Amygdala (tissue), 56 donors: ENCODE results near the gene STX2.

Experiments
- DNase-seq, 56 donors: peaks; one replicate each; lab custom pipeline; 2025; lab: John Stamatoyannopoulos, UW

STX2 gene

GRCh38 chr12:130832561-130833209, 6.4 kb downstream of the STX2 start:
- peak in 23 of 56 donors; percentile 11 to 55 (median 32) for DNase-seq

DNA sequence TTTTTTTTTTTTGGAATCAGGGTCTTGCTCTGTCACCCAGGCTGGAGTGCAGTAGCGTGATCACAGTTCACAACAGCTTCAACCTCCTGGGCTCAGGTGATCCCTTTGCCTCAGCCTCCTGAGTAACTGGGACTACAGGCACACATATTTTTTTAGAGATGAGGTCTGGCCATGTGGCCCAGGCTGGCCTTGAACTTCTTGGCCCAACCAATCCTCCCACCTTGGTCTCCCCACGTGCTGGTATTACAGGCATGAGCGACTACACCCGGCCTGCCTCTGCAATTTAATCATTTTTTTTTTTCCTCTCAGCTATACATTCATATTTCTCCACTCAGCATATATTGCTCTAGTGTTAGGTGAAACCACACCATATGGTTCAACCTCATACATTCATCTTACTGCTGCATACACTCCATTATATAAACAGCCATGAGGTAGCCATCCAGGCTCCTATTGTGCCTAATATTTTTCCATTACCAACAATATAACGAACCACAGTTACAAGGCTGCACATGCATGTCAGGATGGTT, 7.1 kb downstream of the STX2 start:
- no peak for DNase-seq

GRCh38 chr12:130831246-130831645, 7.8 kb downstream of the STX2 start:
- no peak for DNase-seq

DNA sequence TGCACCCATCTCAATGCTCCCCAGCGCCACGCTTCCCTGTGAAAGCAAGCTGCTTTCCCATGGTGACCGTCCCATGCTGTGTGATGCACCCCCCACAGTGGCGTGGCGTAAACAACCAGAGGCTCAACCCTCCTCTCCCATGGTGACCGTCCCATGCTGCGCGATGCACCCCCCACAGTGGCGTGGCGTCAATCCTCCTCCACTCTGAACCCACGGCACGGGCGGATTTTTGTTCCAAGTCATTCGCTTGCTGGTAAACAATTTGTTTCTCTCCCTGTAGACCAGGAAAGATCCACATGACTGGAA, 8.9 kb downstream of the STX2 start:
- no peak for DNase-seq

DNA sequence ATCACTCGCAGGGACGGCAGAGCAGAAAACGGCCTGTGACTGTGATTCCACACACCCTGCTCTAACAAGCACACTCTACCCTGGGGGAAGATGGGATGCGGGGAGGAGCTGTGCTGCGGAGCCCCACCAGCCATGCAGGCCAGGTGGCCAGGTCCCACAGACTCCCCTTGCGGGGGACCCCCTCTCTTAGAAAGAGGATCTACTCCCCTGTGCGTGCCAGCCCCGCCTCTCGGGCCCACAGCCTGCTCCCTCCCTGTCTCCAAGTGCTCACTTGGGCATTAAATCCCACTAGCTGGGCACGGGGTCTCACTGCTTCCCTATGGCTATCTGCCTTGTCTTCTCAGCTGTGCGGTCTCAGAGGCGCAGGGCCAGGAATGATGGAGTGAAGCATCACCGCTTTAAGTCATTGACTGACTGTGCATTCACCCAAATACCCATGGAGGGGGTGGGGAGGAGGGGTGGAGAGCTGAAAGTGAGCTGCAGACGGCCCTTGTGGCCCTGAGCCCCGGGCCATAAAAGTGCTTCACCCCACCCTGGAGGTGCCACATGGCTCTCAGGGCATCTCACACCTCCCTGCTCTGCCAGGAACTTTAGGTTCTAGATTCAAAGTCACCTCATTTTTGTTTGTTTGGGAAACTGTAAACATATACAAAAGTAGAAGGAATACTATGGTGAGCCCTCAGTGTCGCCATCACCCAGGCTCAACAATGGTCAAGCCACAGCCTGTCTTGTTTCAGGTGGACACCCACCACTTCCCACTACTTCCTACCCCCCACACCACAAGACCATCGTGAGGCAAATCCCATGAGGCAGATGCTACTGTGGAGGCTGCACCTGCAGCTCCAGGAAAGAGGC, 9.4 kb downstream of the STX2 start:
- DNase-seq: no peak

GRCh38 chr12:130828895-130829294, 10.2 kb downstream of the STX2 start:
- DNase-seq: no peak

- no peak for DNase-seq
These were observed 11.6 kb downstream of the STX2 start for GRCh38 chr12:130827432-130827831.

DNA sequence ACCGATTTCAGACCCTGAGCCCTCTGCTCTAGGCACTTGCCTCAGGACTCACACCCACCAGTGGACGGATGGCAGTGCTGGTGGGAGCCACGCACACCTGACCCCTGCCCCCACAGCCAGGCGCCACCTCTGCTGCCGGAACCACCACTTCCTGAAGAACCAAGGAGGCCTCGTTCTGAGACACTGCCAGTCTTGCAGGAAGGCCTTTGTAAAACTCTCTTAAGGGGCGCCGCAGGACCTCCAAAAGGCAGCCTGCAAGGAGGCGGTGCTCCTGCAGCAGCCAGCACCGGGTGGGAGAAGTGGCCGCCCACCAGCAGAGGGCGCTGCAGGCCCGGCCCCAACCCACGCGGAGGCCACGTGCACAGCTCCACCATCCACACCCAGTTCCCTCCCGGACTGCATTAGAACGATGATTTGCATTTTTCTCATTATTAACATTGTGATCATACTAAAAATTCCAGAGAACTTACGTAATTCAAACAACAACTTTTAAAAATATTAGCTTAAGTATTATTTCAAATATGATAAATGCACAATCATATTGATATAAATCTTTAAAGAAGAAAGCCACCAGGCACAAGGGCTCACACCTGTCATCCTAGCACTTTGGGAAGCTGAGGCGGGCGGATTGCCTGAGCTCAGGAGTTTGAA, 12.8 kb downstream of the STX2 start:
- peak in 14 of 56 donors; percentile 4 to 57 (median 24) for DNase-seq

GRCh38 chr12:130825771-130826150, 13.3 kb downstream of the STX2 start:
- DNase-seq: no peak

GRCh38 chr12:130819681-130820080, 19.4 kb downstream of the STX2 start:
- no peak for DNase-seq

DNA sequence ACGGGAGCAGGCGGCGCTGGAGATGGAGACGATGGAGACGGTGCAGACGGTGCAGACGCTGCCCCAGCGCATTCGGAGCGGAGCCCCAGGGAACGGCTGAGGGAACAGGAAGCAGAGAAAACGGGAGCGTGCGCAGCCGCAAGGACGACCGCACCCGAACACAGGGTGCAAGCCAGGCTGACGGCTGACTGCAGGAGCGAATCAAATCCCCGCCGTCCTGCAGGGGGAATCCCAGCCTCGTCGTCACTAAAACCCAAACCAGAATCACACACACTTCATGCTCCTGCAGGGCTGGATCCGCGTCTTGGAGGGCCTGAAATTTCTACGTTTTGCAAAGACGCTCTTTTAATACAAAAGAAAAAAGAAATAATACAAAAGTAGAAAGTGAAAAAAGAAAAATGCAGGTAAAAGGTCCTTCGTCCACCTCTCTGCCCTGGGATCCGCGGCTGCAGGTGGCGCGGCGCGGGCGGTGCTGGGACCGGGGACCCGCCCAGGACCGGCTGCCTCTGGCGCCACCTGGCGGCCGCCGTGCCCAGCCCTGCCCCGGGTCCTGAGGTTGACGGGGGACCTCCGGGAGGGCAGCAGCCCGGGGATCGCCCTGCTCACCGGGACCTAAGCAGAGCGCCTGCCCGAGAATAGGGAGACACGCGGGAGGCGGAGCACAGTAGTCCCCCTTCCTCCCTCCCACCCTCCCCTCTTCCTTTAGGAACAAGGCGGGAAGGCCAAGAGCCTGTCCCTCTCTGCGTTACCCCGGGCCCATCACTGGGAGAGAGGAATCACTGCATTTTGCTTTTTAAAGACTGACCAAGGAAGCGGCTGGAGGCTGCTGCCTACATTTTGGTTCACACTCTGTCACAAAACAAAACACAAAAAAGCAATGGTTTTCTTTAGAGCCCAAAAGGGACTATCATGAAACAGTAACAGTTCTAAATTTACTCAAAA, 20.1 kb downstream of the STX2 start:
- peak in 31 of 56 donors; percentile 9 to 78 (median 37) for DNase-seq

GRCh38 chr12:130818272-130818634, 20.8 kb downstream of the STX2 start:
- DNase-seq: no peak

DNA sequence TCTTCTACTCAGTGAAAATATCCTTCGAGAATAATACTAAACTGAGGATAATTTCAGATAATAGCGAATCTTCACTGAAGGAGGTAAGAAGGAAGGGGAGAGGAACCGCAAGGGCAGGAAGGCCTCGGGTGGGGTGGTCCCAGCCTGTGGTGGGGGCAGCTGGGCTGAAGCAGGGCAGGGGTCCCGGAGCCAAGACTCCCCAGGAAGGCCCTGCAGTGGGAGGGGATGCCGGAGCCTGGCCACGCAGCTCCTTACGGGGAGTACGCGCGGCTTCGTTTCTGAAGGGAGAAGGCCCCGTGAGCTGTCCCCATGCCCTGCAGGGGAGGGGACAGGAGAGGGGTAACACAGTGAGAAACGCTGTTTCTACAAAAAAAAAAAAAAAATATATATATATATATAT, 21.2 kb downstream of the STX2 start:
- DNase-seq: no peak

DNA sequence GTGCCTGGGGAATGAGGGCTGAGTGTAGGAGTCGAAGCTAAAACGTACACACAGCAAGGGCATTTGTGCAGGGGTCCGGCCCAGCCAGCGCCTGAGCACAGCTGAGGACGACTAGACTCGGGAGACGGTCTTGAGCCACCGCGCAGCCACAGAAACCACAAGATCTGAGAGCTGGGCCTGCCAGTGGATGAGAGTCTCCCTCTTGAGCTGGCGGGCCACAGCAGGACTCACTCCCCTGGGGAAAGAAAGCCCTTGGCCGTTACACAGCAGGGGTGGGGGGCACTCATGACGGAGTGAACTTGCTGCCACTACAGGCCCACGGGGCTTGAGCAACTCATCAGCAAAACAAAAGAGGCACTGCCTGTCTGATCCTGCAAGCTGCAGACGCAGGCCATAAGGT, 23.0 kb downstream of the STX2 start:
- DNase-seq: no peak

GRCh38 chr12:130815028-130815741, 23.9 kb downstream of the STX2 start:
- peak in 9 of 56 donors; percentile 8 to 64 (median 35) for DNase-seq

DNA sequence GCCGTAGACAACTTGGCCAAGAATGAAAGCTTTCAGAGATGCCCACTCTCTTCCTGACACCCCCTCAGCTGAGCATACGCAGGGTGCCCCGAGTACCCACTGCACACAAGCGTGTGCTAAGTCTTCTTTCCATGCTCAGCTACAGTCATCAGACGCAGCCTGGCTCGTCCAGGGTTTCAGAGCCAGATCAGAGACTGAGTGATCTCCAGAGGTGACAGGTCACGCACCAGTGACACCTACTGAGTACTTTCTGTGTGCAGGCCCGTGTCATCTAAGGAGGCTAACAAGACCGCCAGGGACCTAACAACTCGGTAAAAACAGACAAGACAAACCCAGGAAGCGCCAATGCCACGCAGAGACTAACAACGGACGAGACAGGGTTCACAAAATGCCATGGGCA, 25.1 kb downstream of the STX2 start:
- no peak for DNase-seq

- no peak for DNase-seq
These were observed 25.6 kb downstream of the STX2 start for GRCh38 chr12:130813436-130813835.

DNA sequence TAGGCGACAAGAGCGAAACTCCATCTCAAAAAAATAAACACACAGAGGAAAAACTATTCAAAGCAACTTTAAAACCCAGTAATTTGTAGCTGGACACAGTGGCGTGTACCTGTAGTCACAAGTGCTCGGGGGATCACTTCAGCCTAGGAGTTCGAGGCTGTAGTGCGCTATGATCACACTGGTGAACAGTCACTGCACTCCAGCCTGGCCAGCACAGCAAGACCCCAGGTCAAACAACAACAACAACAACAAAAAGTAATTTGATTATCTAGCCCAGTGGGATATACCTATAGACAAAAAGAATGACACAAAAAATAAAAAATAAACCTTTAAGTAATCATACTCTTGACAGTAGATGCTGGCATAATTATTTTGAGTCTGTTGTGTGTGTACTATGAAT, 29.3 kb downstream of the STX2 start:
- no peak for DNase-seq

- no peak for DNase-seq
These were observed 31.7 kb downstream of the STX2 start for GRCh38 chr12:130807309-130807708.

GRCh38 chr12:130806574-130806973, 32.5 kb downstream of the STX2 start:
- DNase-seq: no peak
